ENCODE measurements around the gene SSU72.
A peak's percentile ranks its signal among the peaks of the same experiment; 100 is the strongest.
"Not testable (repeated sequence)": the region's sequence is repeated elsewhere in the genome, so short reads cannot be mapped to it uniquely, and the experiment has no call there.

GRCh38 chr1:1504777-1505365 is 69.8 kb downstream of the SSU72 start:
- TF ChIP-seq POLR2A (IDR thresholded peaks at IDR 0.05; ENCODE audit: low read depth, low read length); POLR2AphosphoS5 (IDR thresholded peaks at IDR 0.05; ENCODE audit: insufficient read depth, low read depth, low read length); EZH2 (IDR thresholded peaks at IDR 0.05; ENCODE audit: borderline replicate concordance, low read depth, low read length, severe bottlenecking); FOS (IDR thresholded peaks at IDR 0.05; ENCODE audit: borderline replicate concordance, insufficient read depth, low read length); MAX (IDR thresholded peaks at IDR 0.05; ENCODE audit: insufficient read depth, insufficient read length); MYC (IDR thresholded peaks at IDR 0.05; ENCODE audit: low read depth, low read length); GATA2 (IDR thresholded peaks at IDR 0.05; ENCODE audit: insufficient read depth, insufficient read length, low read depth, low read length); JUN (IDR thresholded peaks at IDR 0.05; ENCODE audit: borderline replicate concordance, insufficient read depth, insufficient read length, low read depth): not testable (repeated sequence)
- peak; percentile 34 to 53 for TF ChIP-seq CTCF (IDR thresholded peaks at IDR 0.05; ENCODE audit: extremely low read depth in 1 of 2, insufficient read depth in 1 of 2, low read depth in 1 of 2, low read length in 2 of 2)
